Astrocyte of the spinal cord (primary cell): ENCODE results near the gene CCR2.

Source experiments
- DNase-seq: peaks from one replicate; pipeline ENCODE4 v3.0.0; 2011; ENCODE audit warnings: low read depth, low spot score
- H3K4me3 ChIP-seq: 2 replicates; pipeline ENCODE4 v1.5.1; 2011; ENCODE audit warnings: low read depth, mild to moderate bottlenecking, low read length, moderate library complexity
- in situ Hi-C: cut with HindIII; loops from 2 replicates; pipeline ENCODE4 v1.10.0; 2017; ENCODE audit warnings: low sequenced_read_pairs
- TF ChIP-seq, protein P1 (sequence below): IDR thresholded peaks from 2 replicates; pipeline ENCODE4 v1.5.1; 2012; ENCODE audit warnings: low read depth, mild to moderate bottlenecking, low read length, inconsistent platforms

The CCR2 gene

DNA sequence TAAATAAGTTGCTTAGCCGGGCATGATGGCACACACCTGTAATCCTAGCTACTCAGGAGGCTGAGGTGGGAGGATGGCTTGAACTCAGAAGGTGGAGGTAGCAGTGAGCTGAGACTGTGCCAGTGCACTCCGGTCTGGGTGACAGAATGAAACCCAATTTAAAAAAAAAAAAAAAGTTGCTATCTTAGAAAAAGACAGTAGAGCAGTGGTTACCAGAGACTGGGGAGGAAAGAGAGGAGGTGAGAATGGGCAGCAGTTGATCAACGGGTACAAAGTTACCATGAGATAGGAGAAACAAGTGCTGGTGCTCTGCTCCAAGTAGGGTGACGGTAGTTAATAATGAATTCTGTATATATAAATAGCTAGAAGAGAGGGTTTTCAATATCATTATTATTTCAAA is 821 bp upstream of the CCR2 start:
- DNase-seq = no peak
- H3K4me3 ChIP-seq = no peak overlapping the region
- in situ Hi-C loops = no loop called here
- TF ChIP-seq, protein P1, sequence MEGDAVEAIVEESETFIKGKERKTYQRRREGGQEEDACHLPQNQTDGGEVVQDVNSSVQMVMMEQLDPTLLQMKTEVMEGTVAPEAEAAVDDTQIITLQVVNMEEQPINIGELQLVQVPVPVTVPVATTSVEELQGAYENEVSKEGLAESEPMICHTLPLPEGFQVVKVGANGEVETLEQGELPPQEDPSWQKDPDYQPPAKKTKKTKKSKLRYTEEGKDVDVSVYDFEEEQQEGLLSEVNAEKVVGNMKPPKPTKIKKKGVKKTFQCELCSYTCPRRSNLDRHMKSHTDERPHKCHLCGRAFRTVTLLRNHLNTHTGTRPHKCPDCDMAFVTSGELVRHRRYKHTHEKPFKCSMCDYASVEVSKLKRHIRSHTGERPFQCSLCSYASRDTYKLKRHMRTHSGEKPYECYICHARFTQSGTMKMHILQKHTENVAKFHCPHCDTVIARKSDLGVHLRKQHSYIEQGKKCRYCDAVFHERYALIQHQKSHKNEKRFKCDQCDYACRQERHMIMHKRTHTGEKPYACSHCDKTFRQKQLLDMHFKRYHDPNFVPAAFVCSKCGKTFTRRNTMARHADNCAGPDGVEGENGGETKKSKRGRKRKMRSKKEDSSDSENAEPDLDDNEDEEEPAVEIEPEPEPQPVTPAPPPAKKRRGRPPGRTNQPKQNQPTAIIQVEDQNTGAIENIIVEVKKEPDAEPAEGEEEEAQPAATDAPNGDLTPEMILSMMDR = no peak

DNA sequence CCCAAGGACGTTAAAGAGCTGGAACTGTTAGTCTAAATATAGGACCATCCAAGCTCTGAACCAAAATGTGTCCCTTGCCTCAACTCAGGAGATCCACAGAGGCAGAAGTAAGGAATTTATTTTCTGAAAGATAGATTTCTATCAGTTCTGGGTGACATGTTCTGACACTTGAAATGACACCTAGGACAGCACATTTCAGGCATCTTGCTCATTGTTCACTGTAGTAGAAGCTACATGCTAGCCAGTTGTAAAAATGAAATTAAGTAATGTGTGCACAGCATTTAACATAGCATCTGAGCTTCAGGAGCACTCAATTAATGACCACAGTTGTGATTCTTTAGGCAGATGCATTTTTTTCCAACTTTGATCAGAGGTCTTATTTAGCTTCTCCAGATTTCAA is 567 bp downstream of the CCR2 start:
- in situ Hi-C loops = no loop called here
- TF ChIP-seq, protein P1 = no peak
- no peak overlapping the region for H3K4me3 ChIP-seq
- no peak for DNase-seq

DNA sequence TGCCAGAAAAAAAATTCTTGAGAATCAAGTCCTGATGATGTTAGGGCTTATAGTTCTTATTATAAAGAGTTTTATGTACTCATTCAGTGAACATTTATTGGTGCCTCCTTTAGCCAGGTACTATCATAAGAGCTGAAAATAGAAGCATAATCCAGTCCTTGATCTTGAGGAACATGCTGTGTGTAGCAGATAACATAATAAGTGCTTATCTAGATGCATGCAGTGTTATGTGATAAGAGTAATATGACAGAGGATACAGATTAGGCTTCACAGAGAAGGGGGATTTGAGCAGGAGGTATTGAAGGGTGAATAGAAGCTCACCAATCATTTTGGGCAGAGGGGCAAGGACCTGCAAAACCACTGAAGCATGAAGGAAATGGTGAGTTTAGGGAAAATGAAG is 1.1 kb downstream of the CCR2 start:
- no peak overlapping the region for H3K4me3 ChIP-seq
- TF ChIP-seq, protein P1 = no peak
- in situ Hi-C loops = no loop called here

DNA sequence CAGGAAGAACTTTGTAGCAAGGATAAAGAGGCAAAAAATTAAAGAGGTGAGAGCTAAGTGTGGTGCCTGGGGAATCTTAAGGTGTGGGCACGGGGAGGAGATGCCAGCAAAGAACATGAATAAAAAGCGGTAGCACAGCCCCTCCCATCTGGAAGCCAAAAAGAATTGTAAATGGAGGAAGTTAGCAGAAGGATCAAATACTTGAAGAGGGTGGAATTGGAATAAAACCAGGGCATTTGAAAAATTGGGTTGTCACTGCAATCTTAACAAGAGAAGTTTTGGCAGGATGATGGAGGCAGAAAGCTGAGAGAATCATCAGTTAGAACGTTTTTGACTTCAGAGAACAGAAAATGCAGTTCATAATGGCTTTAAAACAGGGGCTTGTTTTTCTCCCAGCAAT is 2.4 kb downstream of the CCR2 start:
- DNase-seq = no peak
- in situ Hi-C loops = no loop called here
- TF ChIP-seq, protein P1 = no peak
- no peak overlapping the region for H3K4me3 ChIP-seq

More for the DNA sequence above, 1.1 kb downstream of the CCR2 start:
- no peak for DNase-seq

DNA sequence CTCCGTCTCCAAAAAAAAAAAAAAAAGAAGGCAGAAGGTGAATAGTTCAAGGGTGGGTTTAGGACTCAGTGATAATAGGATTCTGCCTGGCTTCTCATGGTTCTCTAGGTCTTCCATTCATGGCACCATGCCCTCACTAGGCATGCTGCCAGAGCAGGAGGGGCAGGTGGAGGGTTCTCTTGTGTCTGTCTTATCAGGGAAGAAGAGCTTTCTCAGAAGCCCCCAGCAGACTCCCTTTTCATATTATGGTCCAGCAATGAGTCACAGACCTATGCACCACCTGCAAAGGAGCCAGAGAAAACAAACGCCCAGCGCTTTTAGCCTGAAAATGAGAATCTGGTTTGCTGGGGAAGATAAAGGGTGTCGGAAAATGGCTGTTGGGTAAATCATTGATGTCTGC is 3.0 kb downstream of the CCR2 start:
- DNase-seq = no peak
- no peak overlapping the region for H3K4me3 ChIP-seq
- in situ Hi-C loops = no loop called here
- TF ChIP-seq, protein P1 = no peak

DNA sequence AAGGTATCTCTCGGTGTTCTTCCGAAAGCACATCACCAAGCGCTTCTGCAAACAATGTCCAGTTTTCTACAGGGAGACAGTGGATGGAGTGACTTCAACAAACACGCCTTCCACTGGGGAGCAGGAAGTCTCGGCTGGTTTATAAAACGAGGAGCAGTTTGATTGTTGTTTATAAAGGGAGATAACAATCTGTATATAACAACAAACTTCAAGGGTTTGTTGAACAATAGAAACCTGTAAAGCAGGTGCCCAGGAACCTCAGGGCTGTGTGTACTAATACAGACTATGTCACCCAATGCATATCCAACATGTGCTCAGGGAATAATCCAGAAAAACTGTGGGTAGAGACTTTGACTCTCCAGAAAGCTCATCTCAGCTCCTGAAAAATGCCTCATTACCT is 4.6 kb downstream of the CCR2 start:
- no peak for DNase-seq
- H3K4me3 ChIP-seq = no peak overlapping the region
- TF ChIP-seq, protein P1 = no peak
- in situ Hi-C loops = no loop called here
